Transverse colon (tissue), 4 donors: ENCODE results near the gene ARSG.

Experiments
- EP300 ChIP-seq: sonication (generic); formaldehyde crosslinking; IDR thresholded peaks from one replicate; pipeline ENCODE4 v1.6.1; 2017; ENCODE audit warnings: antibody characterized with exemption, low read depth
- POLR2A ChIP-seq: fragments of 450-650 bp; IDR thresholded peaks from one replicate; pipeline ENCODE4 v1.6.1; 2016; ENCODE audit warnings: antibody characterized with exemption, mild to moderate bottlenecking, moderate library complexity
- POLR2AphosphoS5 ChIP-seq, 3 donors: sonication (generic); formaldehyde crosslinking; IDR thresholded peaks; one replicate each; pipeline ENCODE4 v1.6.1; 2016; ENCODE audit warnings: antibody characterized with exemption in 3 of 3
- TF ChIP-seq, protein P1 (sequence below), 5 experiments: fragments of 200-600 bp in 3 of 5; fragments of 450-650 bp in 2 of 5; sonication (generic) in 3 of 5; IDR thresholded peaks; 1 replicate in 2 of 5; 2 replicates in 3 of 5; pipeline ENCODE4 v1.5.1; 2016 to 2017; ENCODE audit warnings: antibody characterized with exemption in 5 of 5, inconsistent platforms in 3 of 5, mild to moderate bottlenecking in 2 of 5, moderate library complexity in 1 of 5

DNA sequence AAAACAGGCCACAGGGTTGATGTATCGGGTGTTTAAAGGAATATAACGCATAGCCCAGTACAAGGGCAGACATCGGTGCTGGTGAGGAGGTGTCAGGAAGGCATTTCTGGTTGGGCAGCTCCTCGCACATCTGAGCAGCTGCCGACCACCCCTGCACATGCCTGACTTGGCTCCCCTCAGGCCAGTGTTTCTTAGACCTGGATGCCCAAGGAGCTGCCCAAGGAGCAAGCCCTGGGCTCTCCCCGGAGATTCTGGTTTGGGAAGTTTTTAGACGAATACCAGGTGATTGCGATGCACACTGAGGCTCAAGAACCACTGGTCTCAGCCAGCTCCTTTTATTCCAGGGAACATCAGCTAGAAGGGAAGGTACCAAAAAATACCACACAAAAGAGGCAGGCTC, 154.4 kb downstream of the ARSG start:
- TF ChIP-seq, protein P1, sequence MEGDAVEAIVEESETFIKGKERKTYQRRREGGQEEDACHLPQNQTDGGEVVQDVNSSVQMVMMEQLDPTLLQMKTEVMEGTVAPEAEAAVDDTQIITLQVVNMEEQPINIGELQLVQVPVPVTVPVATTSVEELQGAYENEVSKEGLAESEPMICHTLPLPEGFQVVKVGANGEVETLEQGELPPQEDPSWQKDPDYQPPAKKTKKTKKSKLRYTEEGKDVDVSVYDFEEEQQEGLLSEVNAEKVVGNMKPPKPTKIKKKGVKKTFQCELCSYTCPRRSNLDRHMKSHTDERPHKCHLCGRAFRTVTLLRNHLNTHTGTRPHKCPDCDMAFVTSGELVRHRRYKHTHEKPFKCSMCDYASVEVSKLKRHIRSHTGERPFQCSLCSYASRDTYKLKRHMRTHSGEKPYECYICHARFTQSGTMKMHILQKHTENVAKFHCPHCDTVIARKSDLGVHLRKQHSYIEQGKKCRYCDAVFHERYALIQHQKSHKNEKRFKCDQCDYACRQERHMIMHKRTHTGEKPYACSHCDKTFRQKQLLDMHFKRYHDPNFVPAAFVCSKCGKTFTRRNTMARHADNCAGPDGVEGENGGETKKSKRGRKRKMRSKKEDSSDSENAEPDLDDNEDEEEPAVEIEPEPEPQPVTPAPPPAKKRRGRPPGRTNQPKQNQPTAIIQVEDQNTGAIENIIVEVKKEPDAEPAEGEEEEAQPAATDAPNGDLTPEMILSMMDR (IDR thresholded peaks at IDR 0.05): no peak
- TF ChIP-seq POLR2A (no peak), EP300 (no peak), POLR2AphosphoS5 (IDR thresholded peaks at IDR 0.05) (no peak)
